Measurements from ENCODE around the gene CASK. TPM values are rescaled to one million over a fixed set of nuclear protein-coding genes. Genes with fewer than 3 reads are reported as not detected.

Gene CASK
- total RNA-seq, 1 donor: 55.4 TPM

DNA sequence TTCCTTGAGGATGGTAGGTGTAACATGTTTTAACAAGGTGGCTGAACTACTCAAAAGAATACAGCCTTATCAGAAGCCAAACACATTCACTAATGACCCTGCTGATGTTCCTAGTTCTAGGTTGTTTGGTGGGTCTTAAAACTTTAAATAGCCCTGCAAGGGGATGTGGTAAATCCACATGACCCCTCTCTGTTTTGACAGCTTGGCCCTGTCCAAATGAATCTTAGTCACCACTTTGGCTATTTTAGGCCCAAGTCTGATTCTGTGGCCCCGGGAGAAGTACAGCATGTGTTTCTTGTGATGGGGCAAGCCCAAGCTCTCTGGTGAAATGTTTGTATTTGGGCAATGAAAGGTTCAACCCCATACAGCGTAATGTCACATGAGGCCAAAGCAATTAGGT, 289.1 kb downstream of the CASK start:
- Histone ChIP-seq H3K27me3 (ENCODE audit: insufficient read depth, low read length) (no peaks in the 10 kb centered on the region), H4K20me1 (ENCODE audit: insufficient read depth, low read length) (no peaks in the 10 kb centered on the region), H3K36me3 (ENCODE audit: insufficient read depth, low read length) (no peaks in the 10 kb centered on the region), H3K9me3 (ENCODE audit: low read depth, low read length) (no peaks in the 10 kb centered on the region), H3K4me2 (ENCODE audit: insufficient read depth, low read length) (no peak overlapping the region), H3K27ac (ENCODE audit: low read depth, low read length) (no peak overlapping the region), H3K4me1 (ENCODE audit: insufficient read depth, low read length) (no peaks in the 10 kb centered on the region), H3K4me3 (ENCODE audit: insufficient read depth, low read length) (no peak overlapping the region), H3K79me2 (ENCODE audit: insufficient read depth, low read length) (no peaks in the 10 kb centered on the region), H2AFZ (ENCODE audit: low read length) (no peak overlapping the region)
- no peak for DNase-seq (ENCODE audit: insufficient read length, low spot score, missing footprints)
- TF ChIP-seq, protein P1, sequence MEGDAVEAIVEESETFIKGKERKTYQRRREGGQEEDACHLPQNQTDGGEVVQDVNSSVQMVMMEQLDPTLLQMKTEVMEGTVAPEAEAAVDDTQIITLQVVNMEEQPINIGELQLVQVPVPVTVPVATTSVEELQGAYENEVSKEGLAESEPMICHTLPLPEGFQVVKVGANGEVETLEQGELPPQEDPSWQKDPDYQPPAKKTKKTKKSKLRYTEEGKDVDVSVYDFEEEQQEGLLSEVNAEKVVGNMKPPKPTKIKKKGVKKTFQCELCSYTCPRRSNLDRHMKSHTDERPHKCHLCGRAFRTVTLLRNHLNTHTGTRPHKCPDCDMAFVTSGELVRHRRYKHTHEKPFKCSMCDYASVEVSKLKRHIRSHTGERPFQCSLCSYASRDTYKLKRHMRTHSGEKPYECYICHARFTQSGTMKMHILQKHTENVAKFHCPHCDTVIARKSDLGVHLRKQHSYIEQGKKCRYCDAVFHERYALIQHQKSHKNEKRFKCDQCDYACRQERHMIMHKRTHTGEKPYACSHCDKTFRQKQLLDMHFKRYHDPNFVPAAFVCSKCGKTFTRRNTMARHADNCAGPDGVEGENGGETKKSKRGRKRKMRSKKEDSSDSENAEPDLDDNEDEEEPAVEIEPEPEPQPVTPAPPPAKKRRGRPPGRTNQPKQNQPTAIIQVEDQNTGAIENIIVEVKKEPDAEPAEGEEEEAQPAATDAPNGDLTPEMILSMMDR (IDR thresholded peaks at IDR 0.05; ENCODE audit: extremely low read depth, low read depth, low read length): no peak

- Histone ChIP-seq H4K20me1 (ENCODE audit: insufficient read depth, low read length) (no peaks in the 10 kb centered on the region), H3K27ac (ENCODE audit: low read depth, low read length) (no peak overlapping the region), H3K79me2 (ENCODE audit: insufficient read depth, low read length) (no peaks in the 10 kb centered on the region), H3K4me2 (ENCODE audit: insufficient read depth, low read length) (no peak overlapping the region), H3K4me3 (ENCODE audit: insufficient read depth, low read length) (no peak overlapping the region), H3K27me3 (ENCODE audit: insufficient read depth, low read length) (no peaks in the 10 kb centered on the region), H3K4me1 (ENCODE audit: insufficient read depth, low read length) (no peaks in the 10 kb centered on the region), H3K36me3 (ENCODE audit: insufficient read depth, low read length) (no peaks in the 10 kb centered on the region), H3K9me3 (ENCODE audit: low read depth, low read length) (no peaks in the 10 kb centered on the region), H2AFZ (ENCODE audit: low read length) (no peak overlapping the region)
- no peak for DNase-seq (ENCODE audit: insufficient read length, low spot score, missing footprints)
- TF ChIP-seq, protein P1 (IDR thresholded peaks at IDR 0.05; ENCODE audit: extremely low read depth, low read depth, low read length): no peak
Observed at GRCh38 chrX:41630091-41630490, 293.3 kb downstream of the CASK start.

GRCh38 chrX:41629539-41629938, 293.8 kb downstream of the CASK start:
- peaks cover under 1% of the 10 kb centered on the region for H3K27me3 ChIP-seq (ENCODE audit: insufficient read depth, low read length)
- TF ChIP-seq, protein P1 (IDR thresholded peaks at IDR 0.05; ENCODE audit: extremely low read depth, low read depth, low read length): no peak
- H3K4me2 ChIP-seq (ENCODE audit: insufficient read depth, low read length): no peak overlapping the region
- no peak overlapping the region for H3K4me3 ChIP-seq (ENCODE audit: insufficient read depth, low read length)
- no peaks in the 10 kb centered on the region for H4K20me1 ChIP-seq (ENCODE audit: insufficient read depth, low read length)
- no peaks in the 10 kb centered on the region for H3K9me3 ChIP-seq (ENCODE audit: low read depth, low read length)
- H2AFZ ChIP-seq (ENCODE audit: low read length): no peak overlapping the region
- H3K4me1 ChIP-seq (ENCODE audit: insufficient read depth, low read length): no peaks in the 10 kb centered on the region
- DNase-seq (ENCODE audit: insufficient read length, low spot score, missing footprints): no peak
- H3K27ac ChIP-seq (ENCODE audit: low read depth, low read length): no peak overlapping the region
- no peaks in the 10 kb centered on the region for H3K36me3 ChIP-seq (ENCODE audit: insufficient read depth, low read length)
- H3K79me2 ChIP-seq (ENCODE audit: insufficient read depth, low read length): no peaks in the 10 kb centered on the region

GRCh38 chrX:41621222-41621723, 302.1 kb downstream of the CASK start:
- Histone ChIP-seq H3K36me3 (ENCODE audit: insufficient read depth, low read length) (no peaks in the 10 kb centered on the region), H2AFZ (ENCODE audit: low read length) (no peak overlapping the region), H3K27me3 (ENCODE audit: insufficient read depth, low read length) (peaks cover 7% of the 10 kb centered on the region), H3K4me1 (ENCODE audit: insufficient read depth, low read length) (no peaks in the 10 kb centered on the region), H3K27ac (ENCODE audit: low read depth, low read length) (no peak overlapping the region), H3K4me3 (ENCODE audit: insufficient read depth, low read length) (no peak overlapping the region), H3K4me2 (ENCODE audit: insufficient read depth, low read length) (no peak overlapping the region), H3K9me3 (ENCODE audit: low read depth, low read length) (no peaks in the 10 kb centered on the region), H4K20me1 (ENCODE audit: insufficient read depth, low read length) (peaks cover 2% of the 10 kb centered on the region), H3K79me2 (ENCODE audit: insufficient read depth, low read length) (no peaks in the 10 kb centered on the region)
- DNase-seq (ENCODE audit: insufficient read length, low spot score, missing footprints): no peak
- TF ChIP-seq, protein P1 (IDR thresholded peaks at IDR 0.05; ENCODE audit: extremely low read depth, low read depth, low read length): no peak

Data from osteoblast (primary cell).